Astrocyte of the cerebellum (primary cell): ENCODE measurements around the gene CDK2.

Source experiments
- DNase-seq: peaks from one replicate; pipeline ENCODE4 v3.0.0-alpha.2; 2011; ENCODE audit warnings: low read depth
- H3K4me3 ChIP-seq: 2 replicates; pipeline ENCODE4 v1.5.1; 2011; ENCODE audit warnings: mild to moderate bottlenecking, low read depth, low read length, moderate library complexity
- in situ Hi-C: cut with HindIII; loops from 2 replicates; pipeline ENCODE4 v1.10.0; 2017; ENCODE audit warnings: low sequenced_read_pairs
- TF ChIP-seq, protein P1 (sequence below): IDR thresholded peaks from 2 replicates; pipeline ENCODE4 v1.5.1; 2012; ENCODE audit warnings: low read length, low read depth, moderate library complexity, mild to moderate bottlenecking; ENCODE audit errors: missing control alignments

The CDK2 gene

DNA sequence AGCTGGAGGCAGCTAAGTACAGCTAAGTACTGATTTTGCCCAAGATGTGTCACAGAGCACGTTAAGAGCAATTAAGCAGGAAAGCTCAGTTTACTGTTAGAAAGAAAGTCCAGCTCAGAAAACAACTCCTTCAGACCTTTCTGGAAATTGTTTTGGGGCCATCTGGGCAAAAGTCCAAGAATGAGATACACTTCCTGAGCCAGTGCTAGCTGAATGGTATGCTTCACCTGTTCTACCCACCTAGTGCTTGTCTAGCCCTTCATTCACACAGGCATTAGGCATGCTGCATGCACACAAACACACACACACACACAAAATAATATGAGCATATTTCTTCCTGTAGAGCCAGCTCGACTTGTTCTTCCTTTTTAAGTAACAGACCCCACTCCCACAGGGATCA, 47.6 kb downstream of the CDK2 start:
- DNase-seq: no peak
- TF ChIP-seq, protein P1, sequence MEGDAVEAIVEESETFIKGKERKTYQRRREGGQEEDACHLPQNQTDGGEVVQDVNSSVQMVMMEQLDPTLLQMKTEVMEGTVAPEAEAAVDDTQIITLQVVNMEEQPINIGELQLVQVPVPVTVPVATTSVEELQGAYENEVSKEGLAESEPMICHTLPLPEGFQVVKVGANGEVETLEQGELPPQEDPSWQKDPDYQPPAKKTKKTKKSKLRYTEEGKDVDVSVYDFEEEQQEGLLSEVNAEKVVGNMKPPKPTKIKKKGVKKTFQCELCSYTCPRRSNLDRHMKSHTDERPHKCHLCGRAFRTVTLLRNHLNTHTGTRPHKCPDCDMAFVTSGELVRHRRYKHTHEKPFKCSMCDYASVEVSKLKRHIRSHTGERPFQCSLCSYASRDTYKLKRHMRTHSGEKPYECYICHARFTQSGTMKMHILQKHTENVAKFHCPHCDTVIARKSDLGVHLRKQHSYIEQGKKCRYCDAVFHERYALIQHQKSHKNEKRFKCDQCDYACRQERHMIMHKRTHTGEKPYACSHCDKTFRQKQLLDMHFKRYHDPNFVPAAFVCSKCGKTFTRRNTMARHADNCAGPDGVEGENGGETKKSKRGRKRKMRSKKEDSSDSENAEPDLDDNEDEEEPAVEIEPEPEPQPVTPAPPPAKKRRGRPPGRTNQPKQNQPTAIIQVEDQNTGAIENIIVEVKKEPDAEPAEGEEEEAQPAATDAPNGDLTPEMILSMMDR: no peak
- H3K4me3 ChIP-seq: no peak overlapping the region
- in situ Hi-C loops: no loop called here

DNA sequence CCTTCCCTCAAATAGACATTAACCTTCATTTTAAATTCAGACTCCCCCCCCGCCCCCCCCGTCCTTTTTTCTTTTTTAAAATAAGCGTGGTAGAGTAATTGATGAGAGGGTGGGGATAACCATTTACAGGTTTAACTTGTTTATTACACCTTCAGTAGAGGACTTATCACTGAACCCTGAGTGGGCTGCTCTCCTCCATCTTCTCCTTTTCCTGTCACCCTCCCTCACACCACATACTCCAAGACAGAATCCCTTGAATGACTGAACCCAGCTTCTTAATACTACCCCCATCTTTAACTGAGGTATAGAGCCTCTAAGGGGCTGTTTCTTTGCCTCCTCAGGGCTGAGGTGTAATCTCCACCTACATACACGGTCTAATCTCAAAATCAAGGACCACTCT, 50.6 kb downstream of the CDK2 start:
- DNase-seq: no peak
- in situ Hi-C loops: no loop called here
- no peak overlapping the region for H3K4me3 ChIP-seq
- TF ChIP-seq, protein P1: no peak

DNA sequence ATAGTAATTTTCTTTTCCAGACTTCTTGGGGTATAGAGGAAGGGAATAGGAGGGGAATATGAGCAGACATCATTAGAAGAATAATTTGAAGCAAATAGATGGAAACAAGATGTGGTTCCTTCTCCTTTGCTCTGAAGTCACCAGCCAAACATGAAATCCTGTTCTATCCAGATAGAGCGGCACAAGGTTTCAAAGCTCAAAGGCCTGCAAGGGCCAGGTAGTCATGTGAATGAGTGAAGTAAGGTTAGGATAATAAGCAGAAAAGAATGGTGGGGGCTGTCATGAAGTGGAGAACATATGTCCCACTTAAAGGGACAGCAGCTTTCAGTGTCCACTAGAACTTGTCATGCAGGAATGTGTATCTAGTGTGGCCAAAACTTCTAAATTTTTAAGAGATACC, 51.7 kb downstream of the CDK2 start:
- TF ChIP-seq, protein P1: no peak
- no peak for DNase-seq
- in situ Hi-C loops: no loop called here
- no peak overlapping the region for H3K4me3 ChIP-seq

DNA sequence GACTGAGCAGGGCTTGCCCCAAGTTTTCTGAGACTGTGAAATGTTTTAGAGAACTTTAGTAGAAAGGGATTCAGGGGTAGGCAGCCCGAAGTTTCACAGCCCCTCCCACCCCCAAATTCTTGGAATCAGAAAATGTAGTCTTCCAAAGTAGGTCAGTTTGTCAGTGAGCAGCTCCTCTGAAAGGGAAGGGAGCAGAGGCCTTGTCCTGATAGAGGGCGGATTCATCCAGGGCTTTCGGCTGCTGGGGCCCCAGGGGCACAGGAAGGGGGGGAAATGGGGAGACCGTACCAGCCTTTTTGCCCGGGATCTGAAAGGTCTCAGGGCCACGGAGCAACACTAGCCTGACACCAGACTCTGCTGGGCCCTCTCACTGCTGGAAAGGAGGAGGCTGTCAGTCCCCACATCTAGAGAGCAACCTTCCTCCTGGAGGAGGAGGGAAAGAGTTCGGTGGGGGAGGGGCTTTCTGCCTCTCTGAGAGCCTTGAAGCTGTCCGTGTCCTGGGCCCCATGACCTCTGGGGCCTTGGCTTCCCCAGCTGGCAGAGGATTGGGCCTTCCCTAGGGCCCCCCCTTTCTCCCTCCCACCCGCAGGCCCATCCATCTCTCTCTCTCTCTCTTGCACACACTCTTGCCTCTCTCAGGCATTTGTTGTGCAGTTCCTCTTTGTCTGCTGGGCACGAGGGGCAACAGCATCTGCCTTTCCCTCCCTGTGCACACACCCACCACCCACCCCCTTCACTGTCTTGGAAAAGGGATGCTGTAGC, 54.0 kb downstream of the CDK2 start, which contains the start of gene IKZF4:
TSS of gene IKZF4 (plus strand) at position 621 of the 762 bp plus-strand sequence. CDS start 451 bp downstream, outside the sequence.
- no peak for DNase-seq
- in situ Hi-C loops: no loop called here
- TF ChIP-seq, protein P1: no peak
- H3K4me3 ChIP-seq: peak within 1 kb of the TSS; percentile 28

DNA sequence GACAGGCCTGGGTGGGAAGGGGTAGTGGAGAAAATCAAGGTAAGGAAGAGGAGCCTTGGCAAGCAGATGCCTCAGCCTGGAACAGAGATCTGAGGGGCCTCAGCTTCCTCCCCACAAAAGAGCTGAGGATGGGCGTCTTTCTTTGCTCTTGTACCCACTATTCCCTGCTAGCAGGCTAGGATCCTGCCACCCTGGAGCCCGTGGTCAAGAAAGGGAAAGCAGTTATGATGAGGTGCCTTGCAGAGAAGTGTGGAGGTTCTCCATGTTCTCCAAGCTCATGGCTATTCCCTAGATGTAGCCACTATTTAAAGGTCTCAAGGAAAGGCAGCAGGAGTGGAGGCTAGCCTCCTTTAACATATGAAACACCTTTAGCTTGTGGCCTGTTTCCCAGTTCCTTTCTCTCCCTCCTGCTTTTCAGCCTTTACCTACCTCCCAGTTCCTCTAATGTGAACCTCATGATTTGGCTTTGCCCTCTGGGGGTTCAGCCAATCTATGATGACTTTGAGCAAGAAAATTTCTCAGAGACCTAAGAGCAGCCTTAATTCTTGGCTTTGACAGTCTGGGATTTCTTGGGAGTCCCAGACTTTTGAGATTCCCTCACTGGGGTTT, 55.4 kb downstream of the CDK2 start:
- peak overlapping the region; percentile 28 for H3K4me3 ChIP-seq
- in situ Hi-C loops: no loop called here
- TF ChIP-seq, protein P1: no peak

More for the DNA sequence above, 55.4 kb downstream of the CDK2 start:
- no peak for DNase-seq
